GM18870 (cell line): ENCODE results near the gene CLEC9A.

Experiments
- ATAC-seq: cut with Tn5 transposase; IDR thresholded peaks from one replicate; pipeline ENCODE4 v1.9.1; 2021; ENCODE audit warnings: moderate library complexity; ENCODE audit not compliant: unreplicated experiment

Gene CLEC9A

DNA sequence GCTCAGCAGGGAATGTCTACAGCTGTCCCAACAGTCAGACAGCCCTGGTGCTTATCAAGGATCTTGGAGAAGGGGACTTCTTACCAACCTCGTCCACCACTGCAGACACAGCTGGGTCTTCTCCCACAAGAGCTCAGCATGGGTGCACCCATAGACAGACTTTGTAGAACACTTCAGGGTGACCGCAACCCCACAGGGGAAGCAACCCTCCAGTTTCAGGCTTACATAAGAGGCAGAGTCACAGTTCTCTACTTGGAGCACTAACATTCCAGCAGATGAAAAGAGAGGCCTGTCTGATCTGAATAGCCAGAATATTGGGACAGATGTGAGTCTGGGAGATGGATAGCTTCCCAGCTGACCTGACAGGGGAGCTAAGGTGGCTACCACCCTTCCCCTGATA, 71.8 kb downstream of the CLEC9A start:
- ATAC-seq: no peak

DNA sequence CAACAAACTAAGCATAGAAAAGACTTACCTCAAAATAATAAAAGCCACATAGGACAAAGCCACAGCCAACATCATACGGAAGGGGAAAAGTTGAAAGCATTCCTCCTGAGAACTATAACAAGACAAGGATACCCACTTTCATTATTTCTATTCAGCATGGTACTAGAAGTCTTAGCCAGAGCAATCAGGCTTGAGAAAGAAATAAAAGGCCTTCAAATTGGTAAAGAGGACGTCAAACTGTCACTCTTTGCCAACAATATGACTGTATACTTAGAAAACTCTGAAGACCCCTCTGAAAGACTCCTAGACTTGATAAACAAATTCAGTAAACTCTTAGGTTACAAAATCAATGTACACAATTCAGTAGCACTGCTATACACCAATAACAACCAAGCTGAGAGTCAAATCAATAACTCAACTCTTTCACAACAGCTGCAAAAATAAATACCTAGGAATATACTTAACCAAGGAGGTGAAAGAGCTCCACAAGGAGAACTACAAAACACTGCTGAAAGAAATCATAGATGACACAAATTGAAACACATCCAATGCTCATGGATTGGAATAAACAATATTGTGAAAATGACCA, 79.9 kb downstream of the CLEC9A start:
- ATAC-seq: no peak

DNA sequence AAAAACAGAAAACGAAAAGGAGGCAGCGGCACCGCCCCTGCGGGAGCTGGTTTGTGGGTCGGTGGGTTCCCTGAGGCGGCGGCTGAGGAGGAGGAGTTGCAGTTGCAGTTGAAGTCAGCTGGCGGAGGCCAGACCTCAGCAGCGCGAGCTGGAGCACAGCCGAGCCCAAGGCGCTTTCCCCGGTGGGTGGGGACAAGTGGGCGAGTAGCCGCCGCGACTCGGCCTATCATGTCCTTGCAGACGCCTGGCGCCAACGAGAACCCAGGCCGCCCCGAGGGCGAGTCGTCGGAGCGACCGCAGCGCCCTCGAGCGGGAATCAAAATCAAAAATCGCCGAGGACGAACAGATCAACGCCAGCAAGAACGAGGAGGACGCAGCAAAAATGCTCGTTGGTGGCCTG, 81.0 kb downstream of the CLEC9A start:
- ATAC-seq: no peak

DNA sequence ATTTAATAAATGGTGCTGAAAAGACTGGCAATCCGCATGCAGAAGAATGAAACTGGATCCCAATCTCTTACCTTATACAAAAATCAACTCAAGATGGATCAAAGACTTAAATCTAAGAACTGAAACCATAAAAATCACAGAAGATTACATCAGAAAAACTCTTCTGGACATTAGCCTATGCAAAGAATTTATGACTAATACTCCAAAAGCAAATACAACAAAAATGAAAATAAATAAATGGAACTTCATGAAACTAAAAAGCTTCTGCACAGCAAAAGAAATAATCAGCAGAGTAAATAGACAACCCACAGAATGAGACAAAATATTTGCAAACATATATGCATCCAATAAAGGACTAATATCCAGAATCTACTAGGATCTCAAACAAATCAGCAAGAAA, 82.6 kb downstream of the CLEC9A start:
- no peak for ATAC-seq

DNA sequence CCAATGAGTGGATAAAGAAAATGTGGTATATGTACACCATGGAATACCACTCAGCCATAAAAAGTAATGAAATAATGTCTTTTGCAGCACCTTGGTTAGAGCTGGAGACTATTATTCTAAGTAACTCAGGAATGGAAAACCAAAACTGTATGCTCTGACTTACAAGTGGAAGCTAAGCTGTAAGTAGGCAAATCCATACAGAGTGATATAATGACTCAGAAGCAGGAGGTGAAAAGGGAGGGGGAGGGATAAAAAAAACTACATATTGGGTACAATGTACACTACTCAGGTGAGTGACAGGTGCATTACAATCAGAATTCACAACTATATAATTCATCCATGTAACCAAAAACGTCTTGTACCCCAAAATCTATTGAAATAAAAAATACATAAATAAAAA, 83.4 kb downstream of the CLEC9A start:
- ATAC-seq: no peak

DNA sequence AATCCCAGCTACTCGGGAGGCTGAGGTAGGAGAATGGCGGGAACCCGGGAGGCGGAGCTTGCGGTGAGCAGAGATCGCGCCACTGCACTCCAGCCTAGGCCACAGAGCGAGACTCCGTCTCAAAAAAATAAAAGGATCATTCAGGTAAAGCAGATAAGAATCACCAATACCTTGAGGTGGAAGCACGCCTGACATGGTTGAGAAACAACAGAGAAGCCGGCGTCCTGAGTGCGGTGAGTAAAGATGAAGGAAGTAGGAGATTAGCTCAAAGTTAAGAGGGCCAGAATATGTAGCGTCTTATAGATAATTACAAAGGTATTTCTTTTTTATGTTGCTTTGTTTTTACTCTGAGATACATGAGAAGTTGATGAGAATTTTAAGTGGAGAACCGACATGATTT, 84.8 kb downstream of the CLEC9A start:
- no peak for ATAC-seq
